HEK293T (cell line): ENCODE data around the gene RTRAF.

Experiments used
- ARNT ChIP-seq: fragments of 450-650 bp; IDR thresholded peaks from 2 replicates; pipeline ENCODE4 v1.6.1; 2017; ENCODE audit warnings: mild to moderate bottlenecking
- TARDBP ChIP-seq: fragments of 450-650 bp; IDR thresholded peaks from 2 replicates; pipeline ENCODE4 v1.6.1; 2016

GRCh38 chr14:51978681-51979085 lies 10.7 kb upstream of the RTRAF start:
- TF ChIP-seq TARDBP (no peak), ARNT (no peak)
